ENCODE data around the gene MYCN.

Gene MYCN

DNA sequence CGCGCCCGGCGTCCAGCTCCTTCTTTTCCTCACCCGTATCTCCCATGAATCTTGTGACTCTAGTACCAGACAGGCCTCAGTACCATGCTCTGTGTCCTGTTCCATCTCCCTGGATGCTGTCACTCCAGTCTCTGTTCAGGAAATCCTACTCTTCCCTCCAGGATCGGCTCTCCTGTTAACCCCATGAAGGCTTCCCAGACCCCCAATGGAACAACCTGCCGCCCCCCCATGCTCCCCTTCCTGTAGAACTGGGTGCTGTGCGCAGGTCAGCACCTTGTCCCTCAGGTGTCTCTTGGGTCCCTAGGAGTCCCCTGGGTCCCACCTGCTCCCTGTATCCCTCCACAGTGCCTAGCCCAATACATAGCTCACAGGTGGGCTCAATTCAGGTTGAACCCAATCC is 41.3 kb downstream of the MYCN start:
- no peak for DNase-seq

DNA sequence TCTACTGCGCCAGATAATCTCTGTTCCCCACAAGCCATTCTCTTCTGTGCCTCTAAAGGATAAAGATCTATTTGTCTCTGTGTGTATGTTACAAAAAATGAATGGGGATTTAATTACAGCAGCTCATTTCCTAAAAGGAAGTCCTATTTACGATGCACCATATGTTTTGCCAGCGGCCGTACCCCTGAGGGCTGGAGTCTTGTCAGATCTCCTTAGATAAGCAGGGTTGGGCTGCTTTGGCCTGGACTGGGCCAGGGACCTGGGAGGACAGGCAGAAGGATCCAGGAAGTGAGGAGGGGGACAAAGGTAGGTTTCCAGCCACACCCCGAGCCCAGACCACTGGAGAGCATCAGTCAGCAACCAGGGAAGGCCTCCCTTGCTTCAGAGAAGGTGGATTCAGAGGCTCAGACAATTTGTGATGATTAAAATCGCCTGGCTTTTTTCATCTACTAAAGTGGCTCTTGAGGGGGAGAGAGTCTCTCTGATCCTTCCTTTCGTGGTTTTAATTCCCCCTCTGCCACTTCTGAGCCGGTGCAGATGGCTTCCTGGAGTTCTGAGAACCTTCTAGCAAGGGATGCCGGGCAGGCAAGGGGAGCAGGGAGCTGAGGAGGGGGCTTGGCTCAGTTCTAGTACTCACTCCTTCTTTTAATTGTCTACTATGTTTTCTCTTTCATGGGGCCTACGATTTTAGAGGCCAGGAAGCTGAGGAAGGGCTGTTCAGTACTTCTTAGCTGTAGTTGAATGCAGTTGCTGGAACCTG is 42.1 kb downstream of the MYCN start:
- DNase-seq = no peak

DNA sequence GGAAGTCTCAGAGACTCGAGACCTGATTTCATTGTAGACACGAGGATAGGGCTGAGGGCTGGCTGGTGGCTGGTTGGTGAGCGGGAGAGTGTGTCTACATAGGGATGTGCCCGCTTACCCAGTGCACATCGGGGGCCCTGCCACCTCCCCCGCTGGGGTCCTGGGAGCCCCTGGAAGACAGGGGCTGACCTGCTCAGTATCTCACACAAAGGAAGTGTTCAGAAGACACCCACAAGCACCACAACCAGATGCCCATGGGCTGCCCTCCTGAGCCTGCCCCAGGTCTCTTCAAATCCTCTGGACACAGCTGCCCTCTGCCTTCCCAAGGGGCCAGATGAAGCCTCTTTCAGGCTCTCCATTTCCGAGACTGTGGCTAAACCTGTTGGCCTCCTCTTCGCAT is 43.1 kb downstream of the MYCN start:
- no peak for DNase-seq

DNA sequence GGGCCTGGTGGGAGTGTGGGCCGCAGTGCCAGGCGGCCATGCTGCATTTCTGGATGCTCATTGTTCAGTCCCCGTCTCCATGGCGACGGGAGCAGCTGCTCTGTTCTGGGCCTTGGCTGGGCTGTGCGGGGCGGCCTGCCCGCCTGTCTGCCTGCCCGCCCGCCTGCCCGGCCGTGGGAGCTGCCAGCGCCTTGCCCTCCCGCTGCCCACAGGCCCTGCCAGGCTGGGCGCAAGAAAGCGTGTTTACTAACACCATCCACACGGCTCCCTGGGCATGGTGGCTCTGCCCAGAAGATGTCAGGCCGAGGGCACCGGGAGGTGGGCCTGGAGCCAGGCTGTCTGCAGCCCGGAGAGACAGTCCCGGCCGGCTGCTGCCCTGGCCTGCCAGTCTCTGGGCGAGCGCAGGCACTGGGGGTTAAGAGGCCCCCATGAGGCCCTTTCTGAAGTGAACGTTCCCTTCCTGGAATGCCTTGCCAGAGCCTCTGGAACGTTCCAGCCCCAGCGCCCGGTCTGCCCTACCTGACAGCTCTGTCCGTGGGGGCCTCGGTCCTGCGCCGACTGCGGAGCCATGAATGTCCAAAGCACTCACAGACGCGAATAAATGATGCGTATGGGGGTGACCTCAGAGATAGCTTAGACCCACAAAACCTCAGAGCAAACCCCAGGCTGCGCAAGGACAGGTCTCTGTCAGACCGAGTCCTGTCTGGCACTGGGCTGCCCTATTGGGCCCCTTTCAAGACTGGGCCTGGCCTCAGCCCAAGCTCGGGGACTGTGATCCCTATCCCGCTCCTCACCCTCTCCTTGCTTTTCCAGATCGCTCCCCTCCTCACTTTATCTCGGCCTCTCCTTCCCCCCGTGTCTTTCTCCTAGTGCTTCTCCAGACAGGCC is 44.3 kb downstream of the MYCN start:
- no peak for DNase-seq

DNA sequence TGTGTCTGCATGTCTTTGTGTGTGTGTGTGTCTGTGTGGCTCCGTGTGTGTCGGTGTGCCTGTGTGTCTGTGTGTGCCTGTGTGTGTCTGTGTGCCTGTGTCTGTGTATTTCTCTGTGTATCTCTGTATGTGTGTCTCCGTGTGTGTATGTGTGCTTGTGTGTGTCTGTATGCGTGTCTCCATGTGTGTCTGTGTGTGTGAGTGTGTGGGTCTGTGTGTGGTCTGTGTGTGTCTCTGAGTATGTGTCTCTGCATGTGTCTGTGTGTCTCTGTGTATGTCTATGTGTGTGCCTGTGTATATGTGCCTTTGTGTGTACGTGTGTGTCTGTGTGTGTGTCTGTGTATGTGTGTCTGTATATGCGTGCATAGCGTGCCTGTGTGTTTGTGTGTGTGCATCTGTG is 45.2 kb downstream of the MYCN start:
- DNase-seq = no peak

DNA sequence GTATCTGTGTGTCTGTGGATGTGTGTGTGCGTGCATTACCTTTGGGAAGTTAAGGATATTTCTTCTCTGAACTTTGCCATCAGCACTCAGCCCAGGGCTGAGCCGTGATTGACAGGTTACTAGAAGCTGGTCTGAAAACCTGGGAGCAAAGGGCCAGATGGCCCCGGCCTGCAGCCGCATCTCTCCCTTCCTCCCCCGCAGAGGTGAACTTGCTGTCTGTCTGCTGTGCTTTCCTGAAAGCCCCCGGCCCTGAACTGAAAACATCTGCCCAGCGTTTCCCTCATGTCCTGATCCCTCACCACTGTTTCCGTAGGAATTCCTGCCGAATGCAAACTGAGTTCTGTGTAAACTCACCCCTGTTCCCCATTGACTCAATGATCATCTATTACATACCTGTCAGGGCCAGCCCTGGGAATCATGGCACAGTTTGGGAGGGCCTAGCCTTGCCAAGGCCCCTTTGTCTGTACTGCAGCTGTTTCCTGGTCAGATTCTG is 45.8 kb downstream of the MYCN start:
- no peak for DNase-seq

DNA sequence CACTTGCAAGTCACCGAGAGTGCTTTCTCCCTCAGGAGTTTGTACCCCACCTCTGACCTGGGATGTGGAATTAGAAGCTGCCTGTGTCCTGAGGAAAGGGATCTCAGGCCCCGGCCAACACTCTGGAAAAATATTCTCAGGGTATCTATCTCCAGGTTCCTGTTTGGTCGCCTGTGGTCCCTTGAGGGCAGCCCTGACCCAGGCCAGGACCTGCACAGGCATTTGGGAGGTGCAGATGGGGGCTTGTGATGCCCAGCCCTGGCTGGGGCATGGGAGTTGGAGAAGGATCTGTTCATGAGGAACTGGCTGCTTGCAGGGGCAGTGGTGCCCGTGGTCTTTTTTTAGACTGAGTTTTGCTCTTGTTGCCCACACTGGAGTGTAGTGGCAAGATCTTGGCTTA is 46.3 kb downstream of the MYCN start:
- no peak for DNase-seq

DNA sequence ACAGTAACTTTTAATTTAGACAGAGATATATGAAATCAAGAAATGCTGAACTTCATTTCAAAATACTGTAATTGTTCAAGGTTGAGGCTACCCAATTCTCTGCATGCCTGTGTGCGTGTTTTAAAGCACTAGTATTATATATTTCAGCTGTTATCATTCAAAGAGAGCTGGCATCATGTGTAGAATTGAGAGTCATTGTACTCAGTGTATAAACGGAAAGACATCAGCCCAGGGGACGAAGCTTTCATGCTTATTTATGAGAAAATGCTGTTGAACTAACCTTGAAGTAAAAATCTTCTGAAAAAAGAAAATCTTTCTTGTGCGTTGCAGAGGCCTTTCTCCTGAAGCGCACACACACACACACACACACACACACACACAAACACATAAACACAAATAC is 48.4 kb downstream of the MYCN start:
- no peak for DNase-seq

DNA sequence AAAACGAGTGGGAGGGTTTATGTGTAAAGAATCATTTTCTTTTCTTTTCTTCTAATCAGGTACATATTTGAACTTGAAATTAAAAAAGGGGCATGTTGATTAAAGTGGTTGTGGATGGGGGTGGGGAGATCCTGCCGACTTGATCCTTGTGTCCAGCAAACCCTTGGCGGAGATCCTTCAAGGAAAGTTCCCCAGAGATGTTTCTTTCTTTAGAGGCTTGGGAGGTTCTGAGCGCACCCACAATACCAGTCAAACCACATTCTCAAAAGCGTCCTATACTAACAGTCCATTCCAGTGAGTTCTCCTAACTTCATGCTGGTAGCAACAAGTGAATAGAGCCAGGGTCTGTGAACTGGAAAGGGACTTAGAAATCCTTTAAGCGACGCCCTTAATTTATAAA is 49.2 kb downstream of the MYCN start:
- no peak for DNase-seq

DNA sequence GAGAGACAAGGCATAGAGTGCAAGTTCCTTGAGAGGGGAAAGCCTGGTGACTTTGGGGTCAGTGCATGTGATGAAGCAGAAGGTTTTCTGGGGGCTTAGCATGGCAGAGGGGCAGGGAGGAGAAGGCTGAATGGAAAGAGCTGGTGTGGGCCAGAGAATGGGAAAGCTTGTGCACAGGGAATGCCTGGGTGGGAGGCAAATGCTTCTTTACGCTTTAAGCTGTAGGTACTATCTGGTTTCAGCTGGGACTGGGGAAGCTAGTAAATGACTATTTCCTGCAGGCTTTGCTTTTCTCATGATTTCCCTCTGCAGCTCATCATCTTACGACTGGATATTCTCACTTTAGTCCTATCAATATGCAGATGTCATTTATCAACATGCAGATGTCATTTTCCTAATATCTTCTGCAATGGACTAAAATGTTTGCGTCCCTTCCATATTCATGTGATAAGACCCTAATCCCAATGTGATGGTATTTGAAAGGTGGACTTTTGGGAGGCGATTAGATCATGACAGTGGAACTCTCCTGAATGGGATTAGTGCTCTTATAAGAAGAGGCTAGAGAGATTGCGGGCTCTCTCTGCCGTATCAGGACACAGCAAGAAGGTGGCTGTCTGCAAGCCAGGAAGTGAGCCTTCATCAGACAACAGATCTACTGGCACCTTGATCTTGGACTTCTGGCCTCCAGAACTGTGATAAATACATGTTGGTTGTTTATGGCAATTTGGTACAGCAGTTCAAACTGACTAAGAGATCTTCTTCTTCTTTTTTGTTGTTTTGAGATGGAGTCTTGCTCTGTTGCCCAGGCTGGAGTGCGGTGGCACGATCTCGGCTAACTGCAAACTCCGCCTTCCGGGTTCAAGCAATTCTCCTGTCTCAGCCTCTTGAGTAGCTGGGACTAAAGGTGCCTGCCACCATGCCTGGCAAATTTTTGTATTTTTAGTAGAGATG is 50.1 kb downstream of the MYCN start:
- DNase-seq = no peak

DNA sequence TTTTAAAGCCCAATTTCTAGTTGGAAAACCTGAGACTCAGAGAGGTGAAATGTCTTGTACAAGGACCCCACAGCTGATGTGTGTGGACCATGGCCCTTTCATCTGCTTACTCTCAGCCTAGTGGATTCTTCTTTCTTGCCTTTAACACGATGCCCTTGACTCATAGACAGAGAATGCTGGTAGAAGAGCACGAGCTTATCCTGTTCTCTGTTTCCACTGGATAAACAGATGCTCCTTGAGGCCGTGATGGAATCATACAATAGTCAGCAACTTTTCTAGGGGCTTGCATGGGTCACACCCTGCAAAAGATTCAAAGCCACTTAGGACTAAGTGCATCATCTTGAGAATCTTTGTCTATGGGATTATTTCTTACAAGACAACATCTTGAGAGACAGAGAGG is 50.9 kb downstream of the MYCN start:
- DNase-seq = no peak

DNA sequence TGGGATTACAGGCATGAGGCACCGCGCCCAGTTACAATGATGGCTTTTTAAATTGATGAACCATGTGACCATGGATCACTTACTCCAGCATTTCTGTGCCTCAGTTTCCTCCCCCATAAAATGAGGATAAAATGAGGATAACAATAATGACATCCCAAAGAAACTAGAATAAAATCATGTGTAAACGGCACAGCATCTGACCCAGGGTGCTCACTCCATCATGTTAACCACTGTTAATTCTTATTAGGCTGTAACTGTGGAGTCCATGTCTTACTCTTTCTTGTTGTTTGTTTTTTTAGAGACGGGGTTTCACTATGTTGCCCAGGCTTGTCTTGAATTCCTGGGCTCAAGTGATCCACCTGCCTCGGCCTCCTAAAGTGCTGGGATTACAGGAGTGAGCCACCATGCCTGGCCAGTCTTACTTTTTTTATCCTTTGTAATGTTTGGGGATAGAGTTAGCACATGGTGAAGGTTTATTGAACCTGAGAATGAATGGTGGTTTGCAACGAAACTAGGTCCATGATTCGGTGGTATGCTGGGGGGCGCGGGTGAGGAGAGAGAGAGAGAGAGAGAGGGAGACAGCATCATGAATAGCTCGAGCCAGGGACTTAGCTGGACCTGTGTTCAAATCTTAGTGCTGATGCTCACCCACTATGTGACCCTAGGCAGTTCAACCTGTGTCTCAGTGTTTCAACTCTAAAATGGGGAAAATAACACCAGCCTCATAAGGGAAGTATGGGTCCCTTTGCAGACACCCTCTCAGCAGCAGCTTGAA is 52.3 kb downstream of the MYCN start:
- no peak for DNase-seq

DNA sequence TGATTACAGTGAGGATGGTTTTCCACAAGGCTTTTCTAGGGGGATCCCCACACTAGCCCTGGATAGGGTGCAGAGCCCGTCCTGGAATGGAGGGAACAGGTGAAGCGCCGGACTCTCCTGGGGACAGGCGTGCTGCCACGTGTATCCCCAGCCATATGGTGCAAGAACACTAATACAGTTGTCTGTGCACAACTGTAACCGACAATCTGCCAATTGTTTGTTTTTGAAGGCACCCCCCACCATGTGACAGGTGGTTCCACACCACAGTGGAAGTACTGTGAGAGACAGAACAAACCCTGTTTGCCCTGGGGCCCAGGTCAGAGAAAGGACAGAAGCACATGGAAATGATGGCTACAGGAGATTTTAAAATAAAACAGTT is 52.9 kb downstream of the MYCN start:
- no peak for DNase-seq

DNA sequence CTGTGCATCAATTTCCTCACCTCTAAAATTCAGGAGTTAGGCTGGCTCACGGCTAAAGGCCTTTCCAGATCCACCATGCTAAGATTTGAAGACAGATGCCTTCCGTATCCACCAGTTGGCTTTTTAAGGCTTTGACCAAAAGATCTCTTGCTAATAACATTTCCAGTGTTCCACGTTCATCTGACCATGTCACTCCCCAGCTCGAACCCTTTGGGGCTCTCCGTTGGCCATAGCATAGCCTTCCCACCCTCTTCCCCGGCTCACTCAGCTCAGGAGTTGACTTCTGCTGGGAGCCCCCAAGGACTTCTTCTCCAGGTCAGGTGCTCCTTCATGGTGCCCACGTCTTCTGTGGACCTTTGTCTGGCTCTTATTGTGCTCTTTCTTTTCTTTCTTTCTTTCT is 53.3 kb downstream of the MYCN start:
- DNase-seq = no peak

DNA sequence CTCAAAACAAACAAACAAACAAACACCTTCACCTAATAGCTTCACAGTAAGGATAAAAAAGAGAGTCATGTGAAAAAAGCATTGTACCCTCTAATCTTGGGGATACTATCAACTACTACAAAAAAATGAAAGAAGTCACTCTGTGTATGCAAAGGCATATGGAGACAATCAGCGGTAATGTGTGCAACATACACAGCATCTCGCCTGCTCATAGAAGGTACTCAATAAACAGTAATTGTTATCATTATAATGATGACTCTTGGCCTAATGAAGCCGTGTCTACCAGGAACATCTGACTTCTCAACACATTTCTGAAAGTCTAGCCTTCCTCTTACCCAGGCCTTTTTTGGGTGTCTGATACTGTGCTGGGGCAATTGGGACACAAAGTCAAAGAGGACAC is 55.3 kb downstream of the MYCN start:
- no peak for DNase-seq

Data from NCI-H2029 (cell line).